Thymus (tissue), 11 donors: ENCODE data around the gene MRGPRX1. TPM values are rescaled to one million over a fixed set of nuclear protein-coding genes. Genes with fewer than 3 reads are reported as not detected.
"Not testable (repeated sequence)": the region's sequence is repeated elsewhere in the genome, so short reads cannot be mapped to it uniquely, and the experiment has no call there.

Experiments
- DNase-seq, 9 donors: peaks; one replicate each; pipeline ENCODE4 v3.0.0-alpha.2; 2013; ENCODE audit warnings: low spot score in 9 of 9, low read depth in 6 of 9, missing footprints in 1 of 9
- H3K27ac ChIP-seq, 2 donors: one replicate each; pipeline ENCODE4 v1.5.1; 2013; ENCODE audit warnings: control low read depth in 1 of 2, low read depth in 1 of 2, low read length in 1 of 2, mild to moderate bottlenecking in 1 of 2, moderate library complexity in 1 of 2
- H3K27me3 ChIP-seq, 2 donors: one replicate each; pipeline ENCODE4 v1.5.1; 2013; ENCODE audit warnings: low read length in 1 of 2; ENCODE audit not compliant: control insufficient read depth in 2 of 2, insufficient read depth in 1 of 2
- H3K36me3 ChIP-seq, 2 donors: one replicate each; pipeline ENCODE4 v1.5.1; 2013; ENCODE audit warnings: low read length in 1 of 2, mild to moderate bottlenecking in 1 of 2, moderate library complexity in 1 of 2; ENCODE audit not compliant: control insufficient read depth in 2 of 2, insufficient read depth in 2 of 2
- H3K4me1 ChIP-seq, 2 donors: one replicate each; pipeline ENCODE4 v1.5.1; 2013; ENCODE audit warnings: low read length in 2 of 2; ENCODE audit not compliant: control insufficient read depth in 2 of 2, insufficient read depth in 2 of 2
- H3K4me3 ChIP-seq, 2 donors: one replicate each; pipeline ENCODE4 v1.5.1; 2013; ENCODE audit warnings: low read length in 2 of 2, control low read depth in 1 of 2, mild to moderate bottlenecking in 1 of 2
- H3K9me3 ChIP-seq, 2 donors: one replicate each; pipeline ENCODE4 v1.5.1; 2013; ENCODE audit warnings: low read length in 1 of 2, mild to moderate bottlenecking in 1 of 2; ENCODE audit not compliant: control insufficient read depth in 2 of 2, insufficient read depth in 1 of 2
- WGBS: extraction: QIAGEN DNeasy Blood & Tissue Kit; methylation state at CpG from one replicate; pipeline ENCODE4 v1.1.7; 2013; 5-methylcytosine and 5-hydroxymethylcytosine counted together
- polyA plus RNA-seq: library from polyadenylated mRNA; stranded (reverse); fragments of 200-250 nt; gene quantifications from one replicate; pipeline ENCODE4 v1.2.3, GENCODE V29; 2013
- total RNA-seq: library from RNA; stranded (reverse); fragments of 120-200 nt; gene quantifications from one replicate; pipeline ENCODE4 v1.2.4, GENCODE V29; 2013
- donor health status: healthy.

The MRGPRX1 gene
- total and polyA plus RNA-seq, 2 donors, result 0.09 TPM; not detected in 1

DNA sequence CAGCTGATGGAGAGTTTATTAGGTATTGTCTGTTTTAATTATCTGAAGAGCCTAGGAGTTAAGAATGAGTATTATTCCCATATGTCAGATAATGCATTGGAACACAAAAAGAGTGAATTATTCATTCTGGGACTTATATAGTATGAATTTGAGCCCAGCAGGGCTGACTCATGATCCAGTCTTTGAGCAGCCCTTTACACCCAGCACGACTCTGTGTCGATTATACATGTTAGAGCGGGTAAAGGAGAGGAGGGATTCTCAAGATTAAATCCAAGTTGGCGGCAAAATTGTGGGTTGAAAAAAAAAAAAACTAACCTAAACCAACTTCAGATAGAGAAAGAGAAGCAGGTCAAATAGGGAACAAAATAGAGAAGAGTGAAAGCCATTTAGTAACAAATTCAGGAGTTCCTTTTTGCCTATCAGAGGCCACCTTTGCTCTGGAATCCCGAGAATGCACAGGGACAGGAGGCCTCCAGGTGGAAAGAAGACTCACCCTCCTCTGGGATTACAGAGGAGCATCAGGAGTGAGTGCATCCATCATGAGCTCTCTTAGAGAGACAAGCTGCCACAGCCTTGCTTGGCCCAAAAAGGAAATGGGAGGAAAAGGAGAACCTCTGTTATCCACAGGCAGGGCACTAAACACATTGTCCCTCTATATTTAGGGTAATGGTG lies 3.1 kb downstream of the MRGPRX1 start:
- Histone ChIP-seq H3K4me3 (no peak overlapping the region), H3K9me3 (no peaks in the 10 kb centered on the region), H3K27ac (no peak overlapping the region), H3K36me3 (no peaks in the 10 kb centered on the region), H3K27me3 (no peaks in the 10 kb centered on the region), H3K4me1 (no peaks in the 10 kb centered on the region)
- no peak for DNase-seq
- 86% methylated on average over 5 of the region's 5 CpGs for WGBS

DNA sequence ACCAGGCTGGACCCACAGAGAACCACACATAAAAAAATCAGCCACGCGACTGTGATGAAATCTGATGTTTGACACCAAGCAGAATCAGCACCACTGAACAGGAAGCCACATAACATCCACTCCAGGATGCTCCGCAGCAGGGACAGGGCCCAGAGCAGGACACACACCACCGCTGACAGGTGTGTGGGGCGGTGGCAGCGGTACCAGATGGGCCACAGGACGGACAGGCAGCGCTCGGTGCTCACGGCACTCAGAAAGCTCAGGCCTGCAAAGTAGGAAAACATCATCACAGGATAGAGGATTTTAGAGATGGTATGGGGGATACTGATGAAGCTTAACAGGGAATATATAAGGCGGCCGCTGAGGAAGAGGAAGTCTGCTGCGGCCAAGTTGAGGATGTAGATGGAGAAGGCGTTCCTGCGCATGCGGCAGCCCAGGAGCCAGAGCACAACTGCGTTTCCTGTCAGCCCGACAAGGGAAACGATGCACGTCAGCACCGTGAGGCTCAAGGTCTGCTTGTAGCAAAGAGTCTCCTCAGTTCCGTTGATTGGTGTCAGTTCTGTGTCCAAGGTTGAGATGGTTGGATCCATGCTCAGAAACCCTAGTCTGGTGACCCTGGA lies 4.9 kb downstream of the MRGPRX1 start:
- Histone ChIP-seq H3K4me1 (no peaks in the 10 kb centered on the region), H3K4me3 (no peak overlapping the region), H3K27ac (no peak overlapping the region), H3K9me3 (no peaks in the 10 kb centered on the region), H3K27me3 (no peaks in the 10 kb centered on the region), H3K36me3 (no peaks in the 10 kb centered on the region)
- peak in 1 of 9 donors; percentile 26 for DNase-seq
- WGBS, result 72% methylated on average over 22 of the region's 22 CpGs

DNA sequence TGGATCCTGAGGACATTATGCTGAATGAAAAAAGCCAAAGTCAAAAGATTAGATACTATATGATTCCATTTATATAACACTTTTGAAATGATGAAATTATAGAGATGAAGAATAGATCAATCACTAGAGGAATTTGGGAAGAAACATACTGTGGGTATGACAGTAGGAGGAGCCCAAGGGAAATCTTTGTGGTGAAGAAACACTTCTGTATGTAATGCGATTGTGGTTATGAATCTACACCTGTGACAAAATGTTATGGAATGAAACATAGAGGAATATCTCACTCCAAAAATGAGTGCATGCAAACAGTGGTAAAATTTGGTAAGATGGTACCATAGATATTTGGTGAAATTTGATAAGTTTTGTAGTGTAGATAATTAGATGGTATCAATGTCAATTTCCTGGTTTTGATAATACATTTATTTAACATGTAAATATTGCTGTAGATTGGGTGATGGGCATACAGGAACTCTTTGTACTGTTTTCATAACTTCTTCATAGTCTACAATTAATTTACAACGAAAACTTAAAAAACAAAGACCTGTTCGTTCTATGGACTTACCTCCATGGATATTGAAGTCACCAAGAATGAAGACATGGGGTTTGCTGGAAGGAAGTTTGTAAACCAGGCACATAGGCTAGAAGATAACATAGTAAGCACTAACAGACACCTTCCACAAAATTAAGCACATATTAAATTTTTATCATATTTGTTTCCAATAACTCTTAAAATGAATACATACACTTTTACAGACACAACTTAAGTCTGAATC lies 11.5 kb downstream of the MRGPRX1 start:
- Histone ChIP-seq H3K4me3 (no peak overlapping the region), H3K27ac (no peak overlapping the region), H3K4me1 (no peaks in the 10 kb centered on the region), H3K9me3 (no peaks in the 10 kb centered on the region), H3K36me3 (no peaks in the 10 kb centered on the region), H3K27me3 (no peaks in the 10 kb centered on the region)
- DNase-seq, result no peak
- WGBS, result 93% methylated on average over 3 of the region's 3 CpGs

DNA sequence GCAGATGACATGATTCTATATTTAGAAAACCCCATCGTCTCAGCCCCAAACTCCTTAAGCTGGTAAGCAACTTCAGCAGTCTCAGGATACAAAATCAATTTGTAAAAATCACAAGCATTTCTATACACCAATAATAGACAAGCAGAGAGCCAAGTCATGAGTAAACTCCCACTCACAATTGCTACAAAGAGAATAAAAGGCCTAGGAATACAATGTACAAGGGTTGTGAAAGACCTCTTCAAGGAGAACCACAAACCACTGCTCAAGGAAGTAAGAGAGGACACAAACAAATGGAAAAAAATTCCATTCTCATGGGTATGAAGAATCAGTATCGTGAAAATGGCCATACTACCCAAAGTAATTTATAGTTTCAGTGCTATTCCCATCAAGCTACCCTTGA lies 13.8 kb downstream of the MRGPRX1 start:
- H3K27ac ChIP-seq, H3K9me3 ChIP-seq, H3K27me3 ChIP-seq, DNase-seq, H3K36me3 ChIP-seq, H3K4me1 ChIP-seq, H3K4me3 ChIP-seq: not testable (repeated sequence)
- 64% methylated on average over 2 of the region's 2 CpGs for WGBS

DNA sequence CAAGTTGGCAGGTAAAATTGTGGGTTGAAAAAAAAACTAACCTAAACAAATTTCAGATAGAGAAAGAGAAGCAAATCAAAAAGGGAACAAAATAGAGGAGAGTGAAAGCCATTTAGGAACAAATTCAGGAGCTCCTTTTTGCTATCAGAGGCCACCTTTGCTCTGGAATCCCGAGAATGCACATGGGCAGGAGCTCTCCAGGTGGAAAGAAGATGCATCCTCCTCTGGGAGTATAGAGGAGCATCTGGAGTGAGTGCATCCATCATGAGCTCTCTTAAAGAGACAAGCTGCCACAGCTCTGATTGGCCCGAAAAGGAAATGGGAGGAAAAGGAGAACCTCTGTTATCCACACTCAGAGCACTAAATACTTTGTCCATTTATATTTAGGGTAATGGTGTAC lies 26.3 kb downstream of the MRGPRX1 start:
- Histone ChIP-seq H3K27me3 (no peaks in the 10 kb centered on the region), H3K27ac (no peak overlapping the region), H3K36me3 (no peaks in the 10 kb centered on the region), H3K9me3 (no peaks in the 10 kb centered on the region), H3K4me1 (no peaks in the 10 kb centered on the region), H3K4me3 (no peak overlapping the region)
- DNase-seq, result no peak
- WGBS, result 73% methylated on average over 2 of the region's 2 CpGs

DNA sequence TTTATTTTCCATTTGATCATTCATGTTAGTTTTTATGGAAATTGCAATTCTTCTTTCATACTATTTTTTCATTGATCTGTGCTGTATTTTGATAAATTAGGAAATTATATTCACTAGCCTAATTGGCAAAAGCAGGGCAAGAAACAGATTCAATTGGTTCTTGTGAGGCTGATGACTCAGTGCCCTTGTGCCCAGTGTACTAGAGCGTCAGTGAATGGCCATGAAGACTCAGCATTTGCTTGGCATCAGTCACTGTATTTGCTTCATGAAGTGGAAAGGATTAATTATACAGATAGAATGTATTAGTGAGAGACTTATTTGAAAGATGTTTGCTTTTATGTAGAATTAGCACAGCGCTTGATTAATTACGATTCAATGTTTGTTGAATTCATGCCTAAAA lies 31.8 kb downstream of the MRGPRX1 start:
- Histone ChIP-seq H3K27ac (no peak overlapping the region), H3K4me1 (no peaks in the 10 kb centered on the region), H3K9me3 (no peaks in the 10 kb centered on the region), H3K4me3 (no peak overlapping the region), H3K27me3 (no peaks in the 10 kb centered on the region), H3K36me3 (no peaks in the 10 kb centered on the region)
- DNase-seq, result no peak
- WGBS, result 97% methylated on average over 3 of the region's 3 CpGs

DNA sequence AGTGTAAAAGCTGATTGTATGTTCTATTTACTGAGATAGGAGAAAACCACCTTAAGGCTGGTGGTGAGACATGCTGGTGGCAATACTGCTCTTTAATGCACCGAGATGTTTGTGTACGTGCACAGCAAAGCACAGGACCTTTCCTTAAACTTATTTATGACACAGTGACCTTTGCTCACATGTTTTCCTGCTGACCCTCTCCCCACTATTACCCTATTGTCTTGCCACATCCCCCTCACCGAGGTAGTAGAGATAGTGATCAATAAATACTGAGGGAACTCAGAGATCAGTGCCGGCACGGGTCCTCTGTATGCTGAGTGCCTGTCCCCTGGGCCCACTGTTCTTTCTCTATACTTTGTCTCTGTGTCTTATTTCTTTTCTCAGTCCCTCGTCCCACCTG lies 38.6 kb downstream of the MRGPRX1 start:
- H3K4me1 ChIP-seq, H3K9me3 ChIP-seq, H3K4me3 ChIP-seq, H3K36me3 ChIP-seq, H3K27me3 ChIP-seq, H3K27ac ChIP-seq, DNase-seq: not testable (repeated sequence)
- 26% methylated on average over 6 of the region's 6 CpGs for whole genome bisulfite sequencing

DNA sequence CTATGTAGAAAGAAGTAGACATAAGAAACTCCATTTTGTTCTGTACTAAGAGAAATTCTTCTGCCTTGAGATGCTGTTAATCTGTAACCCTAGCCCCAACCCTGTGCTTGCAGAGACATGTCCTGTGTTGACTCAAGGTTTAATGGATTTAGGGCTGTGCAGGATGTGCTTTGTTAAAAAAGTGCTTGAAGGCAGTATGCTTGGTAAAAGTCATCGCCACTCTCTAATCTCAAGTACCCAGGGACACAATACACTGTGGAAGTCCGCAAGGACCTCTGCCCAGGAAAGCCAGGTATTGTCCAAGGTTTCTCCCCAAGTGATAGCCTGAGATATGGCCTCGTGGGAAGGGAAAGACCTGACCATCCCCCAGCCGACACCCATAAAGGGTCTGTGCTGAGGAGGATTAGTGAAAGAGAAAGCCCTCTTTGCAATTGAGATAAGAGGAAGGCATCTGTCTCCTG lies 39.0 kb downstream of the MRGPRX1 start:
- H3K4me1 ChIP-seq, H3K36me3 ChIP-seq, DNase-seq, H3K4me3 ChIP-seq, H3K9me3 ChIP-seq, H3K27me3 ChIP-seq, H3K27ac ChIP-seq: not testable (repeated sequence)
- 28% methylated on average over 4 of the region's 4 CpGs for WGBS

DNA sequence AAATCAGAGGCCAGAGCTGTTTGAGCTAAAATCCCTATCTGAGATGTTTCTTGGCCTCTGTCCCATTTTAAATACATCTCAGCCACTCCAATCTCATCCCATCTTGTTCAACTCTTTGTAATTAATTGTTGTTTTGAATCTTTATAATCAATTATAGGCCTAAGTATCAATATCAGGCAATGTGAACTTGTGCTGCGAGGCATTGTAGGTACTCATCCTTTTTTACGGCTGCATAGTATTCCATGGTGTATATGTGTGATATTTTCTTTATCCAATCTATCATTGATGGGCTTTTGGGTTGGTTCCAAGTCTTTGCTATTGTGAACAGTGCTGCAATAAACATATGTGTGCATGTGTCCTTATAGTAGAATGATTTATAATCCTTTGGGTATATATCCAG lies 47.5 kb downstream of the MRGPRX1 start:
- H3K9me3 ChIP-seq, H3K36me3 ChIP-seq, H3K27ac ChIP-seq, DNase-seq, H3K4me1 ChIP-seq, H3K27me3 ChIP-seq, H3K4me3 ChIP-seq: not testable (repeated sequence)
- WGBS, result 96% methylated on average over 2 of the region's 2 CpGs
